ENCODE data around the gene MAMSTR. TPM values are rescaled to one million over a fixed set of nuclear protein-coding genes. Genes with fewer than 3 reads are reported as not detected.
A peak's percentile ranks its signal among the peaks of the same experiment; 100 is the strongest.

MAMSTR gene
- total RNA-seq, 1 donor from 2014 or later: 1.4 TPM

DNA sequence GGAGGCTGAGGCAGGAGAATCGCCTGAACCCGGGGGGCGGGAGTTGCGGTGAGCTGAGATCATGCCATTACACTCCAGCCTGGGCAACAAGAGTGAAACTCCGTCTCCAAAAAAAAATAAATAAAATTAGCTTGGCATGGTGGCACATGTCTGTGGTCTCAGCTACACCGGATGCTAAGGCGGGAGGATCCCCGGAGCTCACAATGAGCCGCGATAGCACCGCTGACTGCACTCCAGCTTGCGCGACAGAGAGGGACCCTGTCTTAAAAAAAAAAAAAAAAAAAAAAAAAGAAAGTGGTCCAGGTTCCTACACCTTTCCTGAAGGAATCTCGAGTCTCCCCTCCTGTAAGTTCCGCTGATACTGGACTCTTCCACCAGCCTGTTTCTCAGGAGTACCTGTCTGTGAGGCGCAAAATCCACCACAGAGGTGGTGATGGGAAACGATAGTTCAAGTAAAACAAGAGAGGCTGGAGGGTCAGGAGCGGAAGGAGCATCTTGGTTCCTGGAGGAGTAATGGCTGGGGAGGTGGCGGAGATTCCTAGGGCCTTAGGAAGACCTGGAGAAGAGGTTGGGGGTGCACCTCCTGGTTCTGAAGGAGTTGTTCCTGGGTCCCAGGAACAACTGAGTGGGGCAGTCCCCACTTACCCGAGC, 32.4 kb upstream of the MAMSTR start:
- H3K4me3 Mint-ChIP-seq: peak overlapping the region; percentile 71
- H3K36me3 Mint-ChIP-seq (ENCODE audit: low read depth): no peaks in the 10 kb centered on the region
- no peaks in the 10 kb centered on the region for H3K9me3 Mint-ChIP-seq
- H3K27me3 Mint-ChIP-seq: peaks cover 25% of the 10 kb centered on the region
- H3K4me1 Mint-ChIP-seq: peaks cover 18% of the 10 kb centered on the region
- DNase-seq: no peak
- intact Hi-C loops (cut with micrococcal nuclease): no loop called here
- no peak overlapping the region for H3K27ac Mint-ChIP-seq

DNA sequence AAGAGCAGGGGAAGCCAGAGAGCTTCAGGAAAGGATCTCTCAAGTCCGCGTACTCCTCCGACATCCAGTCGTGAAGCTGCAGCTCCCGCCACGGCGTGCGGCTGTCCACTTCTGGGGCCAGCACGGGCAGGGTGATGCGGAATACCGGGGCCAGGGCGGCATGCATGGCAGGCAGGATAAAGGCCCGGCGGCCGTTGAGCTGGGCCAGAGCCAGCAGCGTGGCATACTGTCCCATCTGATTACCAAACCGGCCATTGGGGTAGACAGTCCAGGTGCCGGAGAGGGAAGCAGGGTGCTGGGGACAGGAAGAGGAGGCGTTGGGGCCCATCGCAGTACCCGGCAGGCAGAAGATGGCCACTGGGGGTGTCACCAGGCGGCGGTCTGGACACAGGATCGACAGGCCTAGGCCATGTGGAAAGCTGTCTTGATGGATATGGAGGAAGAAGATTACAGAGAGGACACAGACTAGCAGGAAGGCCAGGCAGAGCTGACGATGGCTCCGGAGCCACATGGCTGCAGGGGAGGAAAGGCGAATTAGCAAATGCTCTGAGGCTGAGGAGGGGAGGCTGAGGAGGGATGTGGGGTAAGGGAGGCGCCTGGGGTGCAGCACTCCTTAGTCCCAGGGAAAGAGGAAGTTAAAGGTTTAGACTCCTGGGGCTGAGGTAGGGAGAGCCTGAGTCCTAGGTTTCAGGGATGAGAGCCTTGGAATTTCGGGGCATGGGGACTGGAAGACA, 31.4 kb upstream of the MAMSTR start:
- no peak for DNase-seq
- H3K4me3 Mint-ChIP-seq: peak overlapping the region; percentile 31
- H3K27me3 Mint-ChIP-seq: peaks cover 27% of the 10 kb centered on the region
- intact Hi-C loops (cut with micrococcal nuclease): no loop called here
- peaks cover 23% of the 10 kb centered on the region for H3K4me1 Mint-ChIP-seq
- no peak overlapping the region for H3K27ac Mint-ChIP-seq
- H3K9me3 Mint-ChIP-seq: no peaks in the 10 kb centered on the region
- H3K36me3 Mint-ChIP-seq (ENCODE audit: low read depth): no peaks in the 10 kb centered on the region

DNA sequence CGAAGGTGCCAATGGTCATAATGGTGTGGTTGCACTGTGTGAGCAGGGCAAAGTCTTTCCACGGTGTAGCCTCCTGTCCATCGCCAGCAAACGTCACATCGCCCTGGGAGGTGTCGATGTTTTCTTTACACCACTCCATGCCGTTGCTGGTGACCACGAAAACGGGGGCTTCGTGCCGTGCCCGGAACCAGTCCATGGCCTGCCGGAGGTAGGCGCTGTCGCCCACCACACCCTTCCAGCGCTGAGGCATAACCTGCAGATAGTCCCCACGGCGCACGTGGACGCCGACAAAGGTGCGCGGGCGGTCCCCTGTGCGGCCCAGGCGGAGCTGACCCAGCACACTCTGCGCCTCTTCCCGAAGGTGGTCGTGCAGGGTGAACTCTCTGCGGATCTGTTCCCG, 30.8 kb upstream of the MAMSTR start:
- Mint-ChIP-seq H3K4me3 (no peak overlapping the region), H3K9me3 (no peaks in the 10 kb centered on the region), H3K27me3 (peaks cover 27% of the 10 kb centered on the region), H3K4me1 (peaks cover 26% of the 10 kb centered on the region), H3K36me3 (ENCODE audit: low read depth) (no peaks in the 10 kb centered on the region), H3K27ac (no peak overlapping the region)
- intact Hi-C loops (cut with micrococcal nuclease): no loop called here
- no peak for DNase-seq

DNA sequence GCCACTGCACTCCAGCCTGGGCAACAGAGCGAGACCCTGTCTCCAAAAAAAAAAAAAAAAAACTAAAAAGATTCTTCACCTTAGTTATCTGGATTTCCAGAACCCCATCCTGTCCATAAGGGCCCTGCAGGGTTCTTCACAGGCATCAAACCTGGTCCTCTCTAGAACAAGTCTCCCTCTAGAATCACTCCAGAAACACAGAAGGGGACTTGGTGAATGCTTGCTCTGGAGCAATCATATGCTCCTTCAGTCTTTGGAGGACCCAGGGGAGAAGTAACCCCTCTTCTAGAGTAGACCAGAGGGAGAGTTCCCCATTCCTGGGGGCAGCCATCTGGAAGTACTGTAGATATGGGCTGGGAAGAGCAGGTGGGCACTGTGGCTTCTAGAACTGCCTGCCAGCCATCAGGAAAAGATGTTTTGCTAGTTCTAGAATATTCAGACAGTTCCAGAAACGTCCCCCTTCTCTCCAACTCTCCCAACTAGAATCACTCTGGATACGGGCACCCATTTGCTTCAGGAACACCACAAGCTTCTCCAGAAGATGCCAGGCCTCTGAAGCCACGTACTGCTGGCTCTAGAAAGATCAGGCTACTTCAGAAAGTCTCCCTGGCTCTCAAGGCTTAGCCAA, 30.2 kb upstream of the MAMSTR start:
- no peaks in the 10 kb centered on the region for H3K36me3 Mint-ChIP-seq (ENCODE audit: low read depth)
- H3K4me1 Mint-ChIP-seq: peaks cover 26% of the 10 kb centered on the region
- peaks cover 26% of the 10 kb centered on the region for H3K27me3 Mint-ChIP-seq
- DNase-seq: no peak
- H3K27ac Mint-ChIP-seq: no peak overlapping the region
- intact Hi-C loops (cut with micrococcal nuclease): no loop called here
- no peak overlapping the region for H3K4me3 Mint-ChIP-seq
- H3K9me3 Mint-ChIP-seq: no peaks in the 10 kb centered on the region

DNA sequence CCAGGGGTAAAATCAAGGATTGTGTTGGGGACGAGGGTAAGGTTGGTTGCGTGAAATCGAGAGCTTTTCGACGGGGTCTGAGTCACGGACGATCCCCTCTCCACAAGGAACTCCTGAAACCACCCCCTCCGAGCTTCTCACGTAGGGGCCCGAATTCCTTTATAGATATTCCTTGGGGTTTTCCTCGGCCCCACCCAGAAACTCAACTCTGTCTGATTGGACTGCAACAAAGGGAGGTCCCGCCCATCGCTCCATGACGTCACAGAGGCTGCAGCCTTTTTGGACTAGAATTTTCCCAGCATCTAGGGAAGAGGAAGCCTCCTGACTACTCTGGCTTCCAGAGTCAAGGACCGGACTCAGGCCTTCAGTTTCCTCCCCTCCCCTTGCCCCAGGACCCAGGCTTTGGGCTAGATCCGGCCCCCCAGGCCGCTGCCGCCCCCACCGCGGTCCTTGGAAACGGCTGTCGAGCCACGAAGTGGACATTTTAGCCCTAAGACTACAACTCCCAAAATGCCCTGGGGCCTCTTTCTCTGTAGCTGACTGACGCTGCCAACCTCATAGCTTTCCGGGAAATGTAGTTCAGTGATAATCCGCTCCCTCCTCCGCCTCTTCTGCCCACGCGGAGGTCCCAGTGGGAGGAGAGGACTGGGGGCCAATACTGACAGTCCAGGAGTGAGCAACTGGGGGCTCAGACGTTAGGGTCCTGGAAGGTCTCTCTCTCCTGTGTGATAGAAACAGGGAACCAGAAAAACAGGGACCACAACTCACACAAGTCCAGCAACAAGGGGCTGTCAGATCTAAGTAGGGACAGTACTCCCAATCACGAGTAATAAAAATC, 27.4 kb upstream of the MAMSTR start, which contains the start of gene IZUMO1:
IZUMO1 (minus strand) TSS at position 172 of the 838 bp plus-strand sequence. CDS start 1,050 bp downstream, outside the sequence.
- no peaks in the 10 kb centered on the region for H3K36me3 Mint-ChIP-seq (ENCODE audit: low read depth)
- peak; percentile 90 for DNase-seq
- no peaks in the 10 kb centered on the region for H3K9me3 Mint-ChIP-seq
- H3K27me3 Mint-ChIP-seq: peaks cover 13% of the 10 kb centered on the region
- peaks cover 15% of the 10 kb centered on the region for H3K4me1 Mint-ChIP-seq
- H3K27ac Mint-ChIP-seq: peak within 1 kb of the TSS; percentile 20
- intact Hi-C loops (cut with micrococcal nuclease): no loop called here
- peak within 1 kb of the TSS; percentile 70 for H3K4me3 Mint-ChIP-seq

DNA sequence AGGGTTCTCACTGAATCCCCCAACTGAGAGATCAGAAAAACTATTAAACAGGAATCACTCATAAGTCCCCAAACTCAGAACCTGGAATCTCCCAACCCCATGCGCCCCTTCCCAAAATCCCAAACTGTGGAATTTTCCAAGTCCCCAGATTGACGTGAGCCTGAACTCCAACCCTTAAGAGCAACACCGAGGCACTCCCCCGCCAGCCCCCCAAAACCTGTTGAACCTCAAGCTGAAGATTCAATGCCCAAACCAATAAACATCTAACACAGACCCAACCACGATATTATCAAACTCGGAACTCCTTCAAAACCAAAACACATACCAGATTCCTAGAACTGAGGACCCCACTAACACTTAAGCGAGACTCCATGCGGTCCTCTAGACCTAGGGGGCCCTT, 26.6 kb upstream of the MAMSTR start:
- Mint-ChIP-seq H3K4me3 (peak overlapping the region; percentile 70), H3K4me1 (peaks cover 15% of the 10 kb centered on the region), H3K36me3 (ENCODE audit: low read depth) (no peaks in the 10 kb centered on the region), H3K9me3 (no peaks in the 10 kb centered on the region), H3K27me3 (peaks cover 11% of the 10 kb centered on the region), H3K27ac (no peak overlapping the region)
- intact Hi-C loops (cut with micrococcal nuclease): no loop called here
- DNase-seq: no peak

DNA sequence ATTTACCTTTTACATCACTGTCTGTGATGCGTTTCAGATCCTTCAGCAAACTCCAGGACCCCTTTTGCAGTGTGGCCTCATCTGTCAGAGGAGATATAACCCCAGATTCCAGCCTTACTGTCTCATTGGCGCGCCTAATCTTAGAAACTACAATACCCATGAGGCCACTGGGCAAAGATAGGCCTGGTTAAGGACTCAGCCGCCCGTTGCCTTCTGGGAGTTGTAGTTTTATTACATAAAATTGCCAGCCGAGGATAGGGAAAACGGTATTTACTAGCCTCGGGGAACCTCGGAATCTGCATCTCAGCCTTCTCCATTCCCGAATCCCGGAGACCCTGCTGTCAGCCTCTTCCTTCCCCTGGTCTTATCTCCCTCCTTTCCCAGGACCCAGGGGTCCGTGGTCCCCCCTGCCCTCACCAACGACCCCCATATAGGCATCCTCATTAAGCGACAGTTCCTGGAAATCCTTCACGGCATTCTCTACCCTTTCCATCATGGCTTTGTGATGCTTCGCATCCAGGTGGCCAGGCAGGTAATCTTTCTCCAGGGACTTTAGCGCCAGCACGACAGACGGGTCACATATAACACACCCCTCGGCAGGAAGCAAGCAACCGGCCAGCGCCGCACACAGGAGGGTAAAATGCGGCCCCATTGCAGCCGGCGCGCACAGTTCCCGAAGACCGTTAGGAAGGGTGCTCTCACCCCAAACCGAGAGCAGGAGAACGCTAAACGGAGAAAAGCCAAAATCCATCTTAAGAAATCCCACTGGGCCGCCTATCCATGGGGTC, 25.9 kb upstream of the MAMSTR start:
- Mint-ChIP-seq H3K4me3 (no peak overlapping the region), H3K27me3 (peaks cover 8% of the 10 kb centered on the region), H3K9me3 (no peaks in the 10 kb centered on the region), H3K4me1 (peaks cover 17% of the 10 kb centered on the region), H3K36me3 (ENCODE audit: low read depth) (no peaks in the 10 kb centered on the region), H3K27ac (peak overlapping the region; percentile 57)
- peak; percentile 86 for DNase-seq
- intact Hi-C loops (cut with micrococcal nuclease): loop anchor here (1.0 kb wide), 1 partner anchor 24 kb away; no protein-coding TSS in a partner anchor

DNA sequence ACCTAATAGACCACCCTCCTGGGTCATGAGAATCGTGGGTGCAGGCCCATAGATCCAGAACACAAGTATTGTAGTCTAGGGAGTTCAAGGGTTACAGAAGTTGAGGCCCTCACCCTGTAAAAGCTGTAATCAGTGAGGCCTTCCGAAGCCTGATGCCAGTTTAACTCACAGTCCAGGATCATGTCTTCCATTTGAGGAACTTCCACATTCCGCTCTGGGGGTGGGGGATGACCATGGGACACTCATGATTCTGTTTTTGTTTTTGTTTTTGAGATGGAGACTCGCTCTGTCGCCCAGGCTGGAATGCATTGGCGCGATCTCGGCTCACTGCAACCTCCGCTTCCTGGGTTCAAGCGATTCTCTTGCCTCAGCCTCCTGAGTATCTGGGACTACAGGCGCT, 22.6 kb upstream of the MAMSTR start:
- H3K9me3 Mint-ChIP-seq: no peaks in the 10 kb centered on the region
- H3K36me3 Mint-ChIP-seq (ENCODE audit: low read depth): no peaks in the 10 kb centered on the region
- intact Hi-C loops (cut with micrococcal nuclease): no loop called here
- H3K4me1 Mint-ChIP-seq: peaks cover 19% of the 10 kb centered on the region
- H3K4me3 Mint-ChIP-seq: no peak overlapping the region
- no peak for DNase-seq
- H3K27ac Mint-ChIP-seq: no peak overlapping the region
- peaks cover 11% of the 10 kb centered on the region for H3K27me3 Mint-ChIP-seq

DNA sequence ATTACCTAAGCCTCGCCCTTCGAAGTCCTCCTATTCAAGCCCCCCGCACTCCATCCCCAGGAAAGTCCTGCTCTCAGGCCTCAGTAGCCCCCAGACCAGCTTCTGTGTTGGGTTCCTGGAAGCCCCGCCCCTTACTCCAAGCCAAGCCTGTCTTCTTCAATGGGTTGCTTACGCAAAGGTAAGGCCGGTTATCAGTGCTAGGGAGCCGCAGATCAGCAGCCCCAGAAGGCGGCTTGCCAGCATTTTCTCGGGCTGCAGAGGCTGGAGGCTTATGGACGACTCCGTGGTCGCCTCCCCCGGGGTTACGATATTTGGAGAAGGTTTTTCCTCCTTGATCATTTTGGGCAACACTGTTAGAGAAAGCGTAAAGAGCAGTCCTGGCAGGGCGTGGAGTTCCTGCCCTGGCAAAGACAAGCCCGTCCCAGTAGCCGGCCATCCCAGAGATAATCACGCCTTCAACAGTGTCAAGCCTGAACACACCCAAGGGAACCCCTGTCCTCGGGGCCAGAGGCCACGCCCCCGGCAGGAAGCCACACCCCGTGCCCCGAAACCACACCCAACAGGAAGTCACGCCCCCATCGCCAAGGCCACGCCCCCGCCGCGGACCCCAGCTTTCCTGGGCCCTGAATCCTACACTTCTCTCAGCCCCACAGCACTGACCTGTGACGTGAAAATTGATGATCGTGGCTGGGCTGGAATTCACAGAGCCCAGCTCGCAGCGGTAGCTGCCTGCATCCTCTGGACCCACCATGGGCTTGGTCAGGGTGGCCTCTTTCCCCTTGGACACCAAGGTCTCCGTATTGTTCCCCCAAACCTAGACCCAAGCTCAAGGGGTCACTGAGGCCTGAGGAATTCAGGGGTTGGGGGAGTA, 21.8 kb upstream of the MAMSTR start:
- peak overlapping the region; percentile 43 for H3K4me3 Mint-ChIP-seq
- peaks cover 11% of the 10 kb centered on the region for H3K27me3 Mint-ChIP-seq
- H3K9me3 Mint-ChIP-seq: no peaks in the 10 kb centered on the region
- intact Hi-C loops (cut with micrococcal nuclease): no loop called here
- peaks cover 18% of the 10 kb centered on the region for H3K4me1 Mint-ChIP-seq
- H3K36me3 Mint-ChIP-seq (ENCODE audit: low read depth): no peaks in the 10 kb centered on the region
- DNase-seq: peak; percentile 83
- no peak overlapping the region for H3K27ac Mint-ChIP-seq

DNA sequence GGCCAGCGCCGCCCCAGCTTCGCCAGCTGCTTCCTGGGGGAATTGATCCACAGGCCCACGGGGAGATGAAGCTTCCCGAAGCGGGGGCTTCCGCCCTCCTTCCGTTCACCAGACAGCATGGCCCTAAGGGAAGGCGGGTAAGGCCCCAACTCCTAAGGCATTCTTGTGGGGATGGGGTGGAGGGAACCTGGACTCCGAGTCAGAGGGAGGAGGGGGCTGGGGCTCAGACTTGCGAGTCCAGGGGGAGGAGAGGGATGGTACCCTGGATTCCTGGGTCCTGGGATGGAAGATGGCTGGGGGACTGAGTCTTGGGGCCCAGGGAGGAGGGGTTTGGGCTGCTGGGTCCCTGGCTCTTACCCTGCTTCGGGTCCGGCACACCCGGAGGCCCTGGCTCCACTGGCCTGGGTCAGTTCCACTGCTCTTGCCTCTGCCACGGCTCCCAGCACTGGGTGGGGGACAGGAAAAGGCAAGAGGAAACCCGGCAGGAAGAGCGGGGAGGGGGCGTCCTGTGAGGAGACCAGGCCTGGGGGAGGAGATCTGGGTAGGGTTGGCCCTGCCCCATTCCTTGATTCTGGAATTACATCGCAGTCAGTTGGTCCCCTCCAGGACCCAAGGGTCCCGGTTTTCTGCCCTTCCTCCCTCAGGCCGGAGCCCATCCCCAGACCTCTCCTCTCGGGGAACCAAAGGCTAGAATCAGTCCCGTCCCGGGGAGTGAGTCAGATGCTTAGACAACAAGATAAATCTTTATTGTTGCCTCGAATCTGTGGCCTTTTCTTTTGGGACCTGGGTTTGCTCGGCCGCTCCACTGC, 20.8 kb upstream of the MAMSTR start, which contains the start of gene RASIP1:
RASIP1 (minus strand) TSS at position 447 of the 809 bp plus-strand sequence; CDS start at position 119, 328 bp downstream.
- peaks cover 8% of the 10 kb centered on the region for H3K27me3 Mint-ChIP-seq
- H3K4me1 Mint-ChIP-seq: peaks cover 12% of the 10 kb centered on the region
- peak; percentile 57 for DNase-seq
- intact Hi-C loops (cut with micrococcal nuclease): no loop called here
- H3K4me3 Mint-ChIP-seq: peak within 1 kb of the TSS; percentile 60
- no peaks in the 10 kb centered on the region for H3K36me3 Mint-ChIP-seq (ENCODE audit: low read depth)
- no peak within 1 kb of the TSS for H3K27ac Mint-ChIP-seq
- no peaks in the 10 kb centered on the region for H3K9me3 Mint-ChIP-seq

DNA sequence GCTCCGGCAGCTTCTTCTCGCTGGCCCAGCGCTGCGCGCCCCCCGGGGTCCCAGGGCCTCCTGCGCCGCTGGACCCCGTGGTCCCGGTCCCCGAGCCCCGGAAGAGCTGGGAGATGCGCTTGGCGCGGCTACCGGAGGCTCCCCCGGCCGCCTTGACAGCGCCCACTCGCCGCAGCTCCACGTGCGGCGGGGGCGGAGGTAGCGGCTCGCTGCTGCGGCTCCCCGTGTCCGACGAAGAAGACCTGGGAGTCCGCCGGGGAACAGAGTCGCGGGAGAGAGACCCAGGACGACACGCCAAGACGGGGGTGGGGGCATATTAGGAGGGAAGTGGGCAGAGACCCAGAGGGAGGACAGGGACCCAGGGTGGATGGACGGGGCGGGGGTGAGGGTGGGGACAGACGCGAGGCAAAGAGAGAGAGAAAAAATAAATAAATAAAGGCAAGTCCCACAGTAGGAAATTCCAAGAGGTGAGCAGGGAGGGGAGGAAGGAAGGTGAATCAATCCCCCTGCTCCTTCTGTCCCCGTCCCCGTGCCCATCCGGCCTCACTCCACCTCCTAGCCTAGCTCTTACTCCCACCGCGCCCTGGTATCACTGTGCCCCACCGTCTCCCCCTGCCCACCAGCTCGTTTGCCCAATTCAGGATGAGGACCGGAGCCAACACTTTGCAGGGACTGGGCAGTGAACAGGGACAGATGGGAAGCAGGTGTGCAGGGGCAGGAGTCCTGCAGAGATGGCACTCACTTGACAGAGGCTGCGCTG, 20.1 kb upstream of the MAMSTR start:
- H3K36me3 Mint-ChIP-seq (ENCODE audit: low read depth): no peaks in the 10 kb centered on the region

More for the DNA sequence above, 20.1 kb upstream of the MAMSTR start:
- H3K4me3 Mint-ChIP-seq: peak overlapping the region; percentile 60
- H3K4me1 Mint-ChIP-seq: peaks cover 11% of the 10 kb centered on the region
- H3K9me3 Mint-ChIP-seq: no peaks in the 10 kb centered on the region
- no peak overlapping the region for H3K27ac Mint-ChIP-seq
- intact Hi-C loops (cut with micrococcal nuclease): loop anchor here (1.0 to 2.0 kb wide), 2 partner anchors 65 to 93 kb away; partner anchors contain the start of gene CA11
- peaks cover 8% of the 10 kb centered on the region for H3K27me3 Mint-ChIP-seq
- peak; percentile 66 for DNase-seq
